NCI-H187 (cell line): Measurements from ENCODE around the gene HILPDA.
A peak's percentile ranks its signal among the peaks of the same experiment; 100 is the strongest.

Source experiments
- DNase-seq, 2 experiments: peaks; one replicate each; lab custom pipeline; 2025; lab: John Stamatoyannopoulos, UW

HILPDA gene, protein sequence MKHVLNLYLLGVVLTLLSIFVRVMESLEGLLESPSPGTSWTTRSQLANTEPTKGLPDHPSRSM

DNA sequence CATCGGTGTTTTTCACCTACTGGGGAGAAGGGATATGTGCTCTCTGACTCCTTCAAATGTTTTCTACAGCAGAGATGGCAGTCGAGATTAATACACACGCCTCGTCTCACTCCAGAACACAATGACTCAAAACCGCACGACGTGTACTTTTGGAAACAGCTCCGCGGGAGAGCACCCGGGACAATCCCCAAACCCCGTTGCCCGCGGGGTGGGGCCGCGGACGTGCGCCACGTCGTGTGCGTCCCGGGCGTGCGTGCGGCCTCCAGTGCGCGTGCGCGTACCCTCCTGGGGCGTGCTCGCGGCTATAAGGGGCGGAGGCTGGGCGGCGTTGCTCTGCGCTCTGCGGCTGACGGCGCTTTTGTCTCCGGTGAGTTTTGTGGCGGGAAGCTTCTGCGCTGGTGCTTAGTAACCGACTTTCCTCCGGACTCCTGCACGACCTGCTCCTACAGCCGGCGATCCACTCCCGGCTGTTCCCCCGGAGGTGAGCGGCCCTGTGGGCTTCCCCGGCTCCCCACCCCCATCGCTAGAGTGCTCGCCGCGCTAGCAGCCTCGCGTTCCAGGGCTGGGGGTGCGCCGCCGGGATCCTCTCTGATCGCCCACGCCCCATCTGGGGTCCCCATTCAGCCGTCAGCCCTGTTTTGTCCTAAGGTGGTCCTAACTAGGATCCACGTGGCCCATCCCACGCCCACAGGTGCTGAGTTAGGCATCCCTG, at the start of gene HILPDA:
Gene HILPDA (plus strand): TSS at position 336 of the 712 bp plus-strand sequence. CDS start 1,391 bp downstream, outside the sequence.
- peak; percentile 86 to 93 for DNase-seq

DNA sequence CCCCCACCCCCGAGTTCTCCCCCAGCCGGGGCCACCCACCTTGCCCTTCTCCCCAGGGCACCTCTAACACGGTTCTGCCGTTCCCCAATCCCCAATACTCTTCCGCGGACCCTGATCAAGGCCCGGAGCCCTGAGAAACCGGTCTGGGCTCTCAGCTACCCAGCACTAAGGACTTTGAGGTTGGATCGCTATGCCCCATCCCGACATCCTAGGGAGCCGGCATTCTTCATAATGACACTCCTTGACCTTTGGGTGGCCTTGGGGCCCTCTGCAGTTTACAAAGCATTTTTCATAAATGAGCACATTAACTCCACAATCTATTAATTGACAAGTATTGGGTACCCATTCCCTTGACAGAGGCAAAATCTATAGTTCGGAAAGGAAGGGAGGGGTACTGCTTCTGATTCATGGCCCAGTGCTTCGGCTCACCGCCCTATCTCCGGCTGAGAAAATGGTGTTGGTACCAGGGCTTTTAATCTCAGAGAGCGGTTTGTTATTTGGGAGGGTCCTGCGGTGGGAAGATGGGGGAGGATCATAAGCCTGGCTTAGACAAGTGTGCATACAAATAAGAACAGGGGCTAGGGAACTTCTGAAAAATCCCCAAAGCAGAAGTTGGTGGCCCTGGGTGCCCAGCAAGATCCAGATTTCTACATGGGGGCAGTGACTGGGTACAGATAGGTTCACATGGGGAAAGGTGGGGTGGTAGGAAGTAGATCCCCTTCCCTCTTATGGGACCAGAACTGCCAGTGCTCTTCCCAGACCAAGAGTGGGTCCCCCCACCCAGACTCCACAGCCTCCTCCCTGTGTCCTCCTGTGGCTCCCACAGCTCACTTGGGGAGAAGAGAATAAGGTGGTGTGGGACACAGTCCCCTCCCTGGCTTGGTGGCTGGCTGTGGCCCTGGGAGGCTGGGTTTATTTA, 49.1 kb upstream of the HILPDA start:
- no peak for DNase-seq

GRCh38 chr7:128407233-128407589, 48.5 kb upstream of the HILPDA start:
- DNase-seq: no peak

DNA sequence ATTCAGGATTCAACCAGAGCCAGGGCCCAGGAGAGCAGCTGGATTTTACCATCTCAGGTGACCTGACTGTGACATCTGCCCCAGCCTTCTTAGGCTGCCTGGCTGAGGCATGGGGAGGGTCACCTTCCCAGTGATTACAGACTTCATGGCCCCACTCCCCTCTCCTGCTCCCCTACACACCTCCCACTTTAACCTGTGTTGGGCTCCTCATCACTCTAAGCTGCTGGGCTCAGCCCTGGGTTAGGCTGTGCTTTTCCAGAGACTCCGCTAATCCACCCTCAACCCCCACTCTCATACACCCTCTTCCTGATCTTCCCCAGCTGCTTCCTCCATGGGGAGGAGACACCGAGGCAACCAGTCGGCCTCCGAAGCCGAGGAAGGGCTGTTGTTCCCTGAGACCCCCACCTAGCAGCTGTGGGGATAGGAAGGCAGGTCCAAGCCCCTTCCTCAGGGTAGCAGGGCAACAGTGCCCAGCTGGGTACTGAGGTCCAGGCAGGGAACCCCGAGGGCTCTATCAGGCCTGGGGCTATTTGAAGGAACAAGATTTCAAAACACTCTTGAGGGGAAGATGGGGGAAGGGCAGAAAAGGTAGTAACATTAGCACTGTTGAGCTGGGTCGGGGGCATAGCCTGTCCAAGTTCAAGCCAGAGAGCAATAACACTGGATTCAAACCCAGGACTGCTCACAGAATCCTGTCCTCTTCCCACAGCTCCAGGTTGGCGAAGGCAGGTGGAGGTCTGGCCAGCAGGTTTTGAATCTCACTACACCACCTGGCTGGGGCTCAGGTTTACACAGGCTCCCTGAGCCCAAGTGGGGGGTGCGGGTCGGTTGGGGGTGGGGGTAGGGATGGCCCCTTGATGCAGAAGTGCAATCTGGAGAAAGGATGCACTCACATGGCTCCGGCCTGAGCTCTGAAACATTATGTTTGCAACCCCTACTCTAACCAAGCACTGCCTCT, 47.6 kb upstream of the HILPDA start:
- DNase-seq: no peak

- DNase-seq: no peak
These were observed 46.7 kb upstream of the HILPDA start for GRCh38 chr7:128408709-128409595.

- peak; percentile 40 to 53 for DNase-seq
These were observed 45.9 kb upstream of the HILPDA start, which contains the start of gene IMPDH1 for GRCh38 chr7:128409596-128410450. Gene IMPDH1 (minus strand): TSS chr7:128409982. CDS start chr7:128409901, 81 bp downstream.

GRCh38 chr7:128410451-128410753, 45.3 kb upstream of the HILPDA start:
- no peak for DNase-seq

DNA sequence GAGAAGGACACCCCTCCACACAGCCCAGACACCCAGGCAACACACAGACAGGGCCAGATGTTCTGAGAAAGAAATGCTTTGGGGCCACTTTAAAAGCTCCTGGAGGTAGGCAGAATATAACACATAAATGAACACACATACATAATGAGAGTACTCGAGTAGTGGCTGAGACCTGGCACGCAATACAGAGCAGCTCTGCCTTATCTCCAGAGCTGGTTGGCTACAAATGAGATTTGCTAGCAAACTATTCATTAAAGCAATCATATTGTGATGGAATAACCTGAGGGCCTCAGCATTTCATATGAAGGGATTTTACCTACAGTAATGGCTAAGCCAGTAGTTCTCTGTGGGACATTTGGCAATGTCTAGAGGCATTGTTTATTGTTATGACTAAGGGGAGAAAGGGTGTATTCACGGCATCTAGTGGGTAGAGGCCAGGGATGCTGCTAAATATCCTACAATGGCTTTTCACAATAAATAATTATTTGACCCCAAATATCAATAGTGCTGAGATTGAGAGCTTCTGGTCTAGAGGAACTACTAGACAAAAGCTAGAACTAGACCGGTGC, 40.4 kb upstream of the HILPDA start:
- no peak for DNase-seq

DNA sequence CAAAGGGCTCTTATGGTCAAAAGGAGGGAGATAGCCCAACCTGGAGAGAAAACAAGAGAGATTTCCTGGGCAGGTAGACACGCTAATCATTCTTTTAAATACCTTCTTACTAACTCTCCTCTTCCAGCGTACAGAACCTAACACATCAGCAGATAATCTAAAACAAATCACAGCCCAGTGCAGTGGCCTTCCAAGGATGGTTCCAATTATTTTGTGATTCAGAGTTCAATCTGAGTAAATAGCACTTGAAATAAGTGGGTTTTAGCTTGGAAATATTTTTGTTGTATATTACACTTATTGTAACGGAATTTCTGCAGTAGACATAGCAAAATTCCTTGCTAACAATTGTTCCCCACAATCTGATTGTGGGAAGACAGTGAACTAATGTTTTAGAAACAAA, 38.6 kb upstream of the HILPDA start:
- DNase-seq: no peak

- no peak for DNase-seq
These were observed 36.4 kb upstream of the HILPDA start for GRCh38 chr7:128419257-128419656.

DNA sequence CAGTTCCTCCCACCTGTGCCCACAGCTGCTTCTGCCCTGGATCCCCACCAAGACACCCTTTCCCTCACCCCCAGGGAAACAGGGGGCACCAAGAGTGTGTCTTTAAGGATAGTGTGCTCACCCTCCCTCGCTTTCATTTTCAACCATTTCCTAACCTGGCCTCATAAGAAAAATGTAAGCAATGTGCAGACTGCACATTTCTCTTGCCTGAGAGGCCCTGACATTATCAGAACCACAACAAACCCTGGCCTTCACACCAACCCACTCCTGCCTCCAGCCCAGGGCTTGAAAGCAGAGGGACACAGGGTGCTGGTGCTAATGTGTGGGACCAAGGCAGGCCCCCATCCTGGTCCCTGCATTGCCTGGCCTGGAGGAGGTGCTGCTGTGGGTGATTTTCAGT, 34.9 kb upstream of the HILPDA start:
- DNase-seq: no peak

GRCh38 chr7:128421384-128421783, 34.3 kb upstream of the HILPDA start:
- DNase-seq: no peak

- no peak for DNase-seq
These were observed 33.6 kb upstream of the HILPDA start for GRCh38 chr7:128422037-128422436.

- no peak for DNase-seq
These were observed 32.8 kb upstream of the HILPDA start for GRCh38 chr7:128422842-128423241.

- no peak for DNase-seq
These were observed 30.9 kb upstream of the HILPDA start for GRCh38 chr7:128424686-128425275.

DNA sequence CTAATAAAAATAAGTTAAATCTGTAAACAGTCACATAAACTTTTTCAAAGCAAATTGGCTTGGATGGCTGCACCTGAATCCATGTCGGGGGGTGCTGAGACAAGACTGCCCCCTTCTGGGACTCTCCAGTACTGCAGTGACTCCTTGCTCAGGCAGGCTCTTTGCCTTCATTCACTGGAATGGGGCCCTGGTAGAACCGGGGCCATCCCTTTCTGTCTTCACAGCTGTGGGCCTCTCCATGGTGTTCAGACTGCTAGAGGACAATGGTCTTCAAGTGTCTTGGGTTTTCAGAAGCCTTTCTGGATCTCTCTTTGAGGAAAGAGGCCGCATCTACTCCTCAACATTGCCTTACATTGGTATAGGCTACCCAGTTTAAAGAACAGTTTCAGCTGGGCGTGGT, 29.8 kb upstream of the HILPDA start:
- peak; percentile 7 to 10 for DNase-seq

DNA sequence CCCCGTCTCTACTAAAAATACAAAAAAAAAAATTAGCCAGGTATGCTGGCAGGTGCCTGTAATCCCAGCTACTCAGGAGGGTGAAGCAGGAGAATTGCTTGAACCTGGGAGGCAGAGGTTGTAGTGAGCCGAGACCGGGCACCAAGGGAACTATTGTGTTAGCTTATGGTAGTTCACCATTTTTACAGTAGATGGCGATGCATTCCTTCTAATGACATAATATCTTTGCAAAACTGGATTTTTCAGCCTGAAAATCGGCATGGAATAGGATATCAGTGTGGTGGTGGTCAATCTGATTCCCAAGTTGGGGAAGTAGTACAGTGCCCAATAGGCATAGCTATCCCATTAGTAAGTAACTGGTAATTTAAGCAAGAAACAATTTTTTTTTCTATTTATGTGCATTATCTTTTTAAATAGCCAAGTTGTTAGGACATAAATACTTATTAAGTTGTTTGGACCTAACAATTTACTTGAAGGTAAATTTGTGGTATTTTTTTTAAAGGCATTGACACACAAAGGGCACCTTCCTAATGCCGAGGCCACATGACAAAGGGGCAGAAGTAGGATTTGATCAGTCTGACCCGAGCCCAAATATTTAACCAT, 28.3 kb upstream of the HILPDA start:
- peak in 1 of 2 experiments; percentile 44 for DNase-seq

DNA sequence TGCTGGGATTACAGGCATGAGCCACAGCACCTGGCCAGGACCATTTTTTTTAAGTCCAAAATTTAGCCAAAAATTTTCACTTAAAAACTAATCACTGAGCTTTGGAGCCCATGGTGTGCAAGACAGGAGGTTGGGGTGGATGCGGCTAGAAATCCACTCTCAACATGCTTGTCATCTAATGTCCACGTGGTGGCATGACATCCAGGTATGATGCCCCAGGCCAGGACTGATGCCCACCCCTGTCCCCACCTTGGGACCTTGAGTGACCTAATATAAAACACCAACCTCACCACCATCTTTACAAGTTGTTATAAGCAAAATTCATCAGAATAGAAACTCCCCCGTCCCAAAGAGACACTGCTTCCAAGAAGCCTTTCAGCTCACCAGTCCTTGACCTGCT, 25.5 kb upstream of the HILPDA start:
- no peak for DNase-seq

DNA sequence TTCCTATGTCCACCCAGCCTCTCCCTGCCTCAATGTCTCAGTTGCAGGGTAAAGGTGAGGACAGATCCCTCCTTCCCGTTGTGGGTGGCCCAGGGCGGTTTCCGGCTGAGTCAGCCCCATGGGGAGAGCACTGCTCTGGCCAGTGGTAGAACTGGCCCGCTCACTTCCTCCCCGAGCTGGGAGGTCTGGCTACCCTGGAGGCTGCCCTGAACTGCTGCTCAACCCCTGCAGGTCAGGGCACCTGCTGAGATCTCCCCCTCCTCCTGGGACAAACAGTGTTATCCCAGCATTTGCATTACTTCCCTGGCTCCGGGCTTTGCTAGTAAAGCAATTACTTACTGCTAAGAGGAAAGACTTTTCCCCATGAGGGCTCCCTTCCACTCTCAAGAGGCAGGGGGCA, 24.5 kb upstream of the HILPDA start:
- no peak for DNase-seq
